ENCODE measurements around the gene DVL3.
"Not testable (repeated sequence)": the region's sequence is repeated elsewhere in the genome, so short reads cannot be mapped to it uniquely, and the experiment has no call there.

The DVL3 gene

GRCh38 chr3:184154885-184155643, at the start of gene DVL3:
Gene DVL3 (plus strand): TSS chr3:184155377. CDS start chr3:184155636, 259 bp downstream.
- peak; percentile 48 for DNase-seq

- no peak for DNase-seq
These were observed 44.9 kb upstream of the DVL3 start for GRCh38 chr3:184110316-184110725.

GRCh38 chr3:184116017-184116416, 39.2 kb upstream of the DVL3 start:
- DNase-seq = no peak

GRCh38 chr3:184117636-184118035, 37.5 kb upstream of the DVL3 start:
- peak; percentile 18 for DNase-seq

GRCh38 chr3:184121031-184121430, 34.1 kb upstream of the DVL3 start:
- not testable (repeated sequence) for DNase-seq

GRCh38 chr3:184126006-184126405, 29.2 kb upstream of the DVL3 start:
- no peak for DNase-seq

- no peak for DNase-seq
These were observed 26.2 kb upstream of the DVL3 start for GRCh38 chr3:184129012-184129411.

- DNase-seq = no peak
These were observed 22.2 kb upstream of the DVL3 start for GRCh38 chr3:184132945-184133344.

GRCh38 chr3:184133840-184134745, 21.1 kb upstream of the DVL3 start:
- DNase-seq = peak; percentile 69

GRCh38 chr3:184134746-184135148, 20.4 kb upstream of the DVL3 start:
- DNase-seq = no peak

- peak; percentile 95 for DNase-seq
These were observed 19.8 kb upstream of the DVL3 start, which contains the start of gene EIF2B5 for GRCh38 chr3:184135149-184135910. Gene EIF2B5 (plus strand): TSS chr3:184135358. CDS start chr3:184135386, 28 bp downstream.

GRCh38 chr3:184135911-184136260, 19.3 kb upstream of the DVL3 start:
- no peak for DNase-seq

- no peak for DNase-seq
These were observed 14.7 kb upstream of the DVL3 start for GRCh38 chr3:184140436-184140835.

GRCh38 chr3:184142199-184142598, 13.0 kb upstream of the DVL3 start:
- DNase-seq = no peak

GRCh38 chr3:184143327-184143726, 11.8 kb upstream of the DVL3 start:
- DNase-seq = no peak

- DNase-seq = no peak
These were observed 10.7 kb upstream of the DVL3 start for GRCh38 chr3:184144505-184144904.

GRCh38 chr3:184145111-184145524, 10.1 kb upstream of the DVL3 start:
- peak; percentile 35 for DNase-seq

- DNase-seq = no peak
These were observed 9.4 kb upstream of the DVL3 start for GRCh38 chr3:184145751-184146270.

- DNase-seq = no peak
These were observed 7.1 kb upstream of the DVL3 start for GRCh38 chr3:184148076-184148475.

GRCh38 chr3:184149123-184149522, 6.1 kb upstream of the DVL3 start:
- no peak for DNase-seq

- not testable (repeated sequence) for DNase-seq
These were observed 5.4 kb upstream of the DVL3 start for GRCh38 chr3:184149770-184150169.

GRCh38 chr3:184155644-184156521, 706 bp downstream of the DVL3 start:
- no peak for DNase-seq

Measured in NCI-H1436 (cell line).